Measurements from ENCODE around the gene CHST15. TPM values are rescaled to one million over a fixed set of nuclear protein-coding genes. Genes with fewer than 3 reads are reported as not detected.

Gene CHST15
- total and polyA plus RNA-seq, 2 of the 4 experiments (the other 2 are of a cell fraction), result 0.14 to 0.18 TPM

DNA sequence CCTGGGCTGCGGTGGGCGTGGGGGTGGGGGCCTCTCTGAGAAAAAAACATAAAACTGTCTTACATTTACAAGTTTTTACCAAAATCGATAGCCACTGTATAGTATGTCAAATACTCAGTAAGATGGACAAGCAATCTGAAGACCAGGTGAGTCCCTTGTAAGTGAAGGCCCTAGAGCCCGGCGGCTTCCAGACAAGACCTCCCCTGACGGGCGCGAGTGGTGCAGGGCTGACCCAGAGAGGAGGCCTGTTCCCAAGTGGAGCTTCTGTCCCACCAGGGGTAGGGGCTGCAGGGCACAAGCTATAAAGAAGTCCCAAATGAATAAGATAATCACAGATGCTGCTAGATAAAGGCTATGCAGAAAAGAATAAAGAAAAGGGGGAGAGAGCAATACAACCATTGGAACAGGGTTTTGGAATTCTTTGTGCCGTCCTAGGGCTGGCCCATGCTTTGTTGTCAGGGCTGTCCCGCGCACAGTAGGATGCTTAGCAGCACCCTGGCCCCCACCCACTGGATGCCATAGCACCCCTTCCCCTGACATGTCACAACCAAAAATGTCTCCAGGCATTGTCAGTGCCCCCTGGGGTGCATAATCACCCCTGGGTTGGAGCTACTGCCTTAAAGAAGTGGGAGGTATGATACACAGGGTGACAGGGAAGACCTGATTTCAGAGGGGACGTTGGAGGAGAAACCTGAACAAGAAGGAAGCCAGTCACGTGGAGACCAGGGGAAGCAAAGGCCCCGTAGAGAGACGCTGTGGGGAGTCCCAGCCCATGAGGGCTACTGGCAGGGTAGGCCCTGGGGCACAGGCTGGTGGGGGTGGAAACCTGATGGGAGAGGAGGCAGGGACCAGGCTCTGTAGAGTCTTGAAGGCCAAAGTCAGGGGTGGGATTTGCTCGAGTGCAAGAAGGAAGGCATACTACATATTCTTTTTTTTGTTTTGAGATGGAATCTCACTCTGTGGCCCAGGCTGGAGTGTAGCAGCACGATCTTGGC, 43.1 kb downstream of the CHST15 start:
- in situ Hi-C loops (cut with MboI; ENCODE audit: low sequenced_read_pairs) (no loop called here), intact Hi-C loops (cut with micrococcal nuclease) (no loop called here), dilution Hi-C loops (cut with HindIII; ENCODE audit: low sequenced_read_pairs, unreplicated experiment) (no loop called here)
- H3K36me3 ChIP-seq (ENCODE audit: control insufficient read depth, insufficient read depth, low read length), result no peaks in the 10 kb centered on the region
- no peaks in the 10 kb centered on the region for H4K20me1 ChIP-seq (ENCODE audit: insufficient read depth, low read length)
- no peak overlapping the region for H3K56ac ChIP-seq (ENCODE audit: extremely low read depth, insufficient read depth, low read length)
- no peak overlapping the region for H4K8ac ChIP-seq (ENCODE audit: low read depth in 2 of 2, low read length in 2 of 2)
- no peaks in the 10 kb centered on the region for H3K4me1 ChIP-seq (ENCODE audit: control insufficient read depth, insufficient read depth, low read length)
- no peak overlapping the region for H2BK5ac ChIP-seq (ENCODE audit: low read depth, low read length, poor library complexity, severe bottlenecking)
- no TSS peak for BruUV-seq (replicated peaks)
- no peak overlapping the region for H3K23ac ChIP-seq (ENCODE audit: low read depth, low read length)
- no peak overlapping the region for H2AK5ac ChIP-seq (ENCODE audit: low read depth, low read length)
- H3K27ac ChIP-seq (ENCODE audit: insufficient read depth, low read length), result no peak overlapping the region
- no peak overlapping the region for H2BK20ac ChIP-seq (ENCODE audit: low read depth, low read length)
- peaks cover 2% of the 10 kb centered on the region; the same call in 1 of the 2 replicates for H3K9me3 ChIP-seq (ENCODE audit: control insufficient read depth, insufficient read depth, low read length)
- no peak overlapping the region for H2BK120ac ChIP-seq (ENCODE audit: low read depth, low read length)
- H3K9me1 ChIP-seq (ENCODE audit: insufficient read depth, low read length), result no peaks in the 10 kb centered on the region
- DNase-seq (no peak), ATAC-seq (ENCODE audit: low read depth) (no peak)
- H3K4me2 ChIP-seq (ENCODE audit: low read depth, low read length), result no peak overlapping the region
- POLR2A ChIA-PET (ENCODE audit: unreplicated experiment), result no interaction called here
- WGBS, 2 experiments (ENCODE audit: extremely low coverage in 2 of 2, insufficient read length in 1 of 2), result 92% methylated on average over 6 of the region's 17 CpGs; no CpG with 5 or more reads in 1 of the 2 experiments
- no peak overlapping the region for H4K91ac ChIP-seq (ENCODE audit: insufficient read depth, low read depth, low read length)
- H3K79me1 ChIP-seq (ENCODE audit: low read depth in 1 of 2, low read length in 2 of 2), result no peaks in the 10 kb centered on the region
- H2AFZ ChIP-seq (replicated peaks; ENCODE audit: low read length, poor library complexity), result no peak overlapping the region
- no peak overlapping the region for H3K9ac ChIP-seq (ENCODE audit: low read depth, low read length)
- no peak overlapping the region for H2BK15ac ChIP-seq (ENCODE audit: low read depth, low read length)
- no peak overlapping the region for H2AK9ac ChIP-seq (replicated peaks; ENCODE audit: low read depth, low read length, poor library complexity)
- no peak overlapping the region for H3K18ac ChIP-seq (ENCODE audit: low read depth, low read length)
- no peak overlapping the region for H3K14ac ChIP-seq (replicated peaks; ENCODE audit: low read depth, low read length)
- H4K5ac ChIP-seq (ENCODE audit: low read depth, low read length), result no peak overlapping the region
- no peak overlapping the region for H3K4ac ChIP-seq (ENCODE audit: low read depth, low read length)
- no peaks in the 10 kb centered on the region for H3K27me3 ChIP-seq (ENCODE audit: control insufficient read depth, insufficient read depth, low read length)
- H3K4me3 ChIP-seq (ENCODE audit: insufficient read depth, low read depth, low read length), result no peak overlapping the region
- CTCF ChIA-PET, result no interaction called here
- no peak for TF ChIP-seq FOS (IDR thresholded peaks at IDR 0.05; ENCODE audit: low read depth, low read length)
- TF ChIP-seq, protein P1, sequence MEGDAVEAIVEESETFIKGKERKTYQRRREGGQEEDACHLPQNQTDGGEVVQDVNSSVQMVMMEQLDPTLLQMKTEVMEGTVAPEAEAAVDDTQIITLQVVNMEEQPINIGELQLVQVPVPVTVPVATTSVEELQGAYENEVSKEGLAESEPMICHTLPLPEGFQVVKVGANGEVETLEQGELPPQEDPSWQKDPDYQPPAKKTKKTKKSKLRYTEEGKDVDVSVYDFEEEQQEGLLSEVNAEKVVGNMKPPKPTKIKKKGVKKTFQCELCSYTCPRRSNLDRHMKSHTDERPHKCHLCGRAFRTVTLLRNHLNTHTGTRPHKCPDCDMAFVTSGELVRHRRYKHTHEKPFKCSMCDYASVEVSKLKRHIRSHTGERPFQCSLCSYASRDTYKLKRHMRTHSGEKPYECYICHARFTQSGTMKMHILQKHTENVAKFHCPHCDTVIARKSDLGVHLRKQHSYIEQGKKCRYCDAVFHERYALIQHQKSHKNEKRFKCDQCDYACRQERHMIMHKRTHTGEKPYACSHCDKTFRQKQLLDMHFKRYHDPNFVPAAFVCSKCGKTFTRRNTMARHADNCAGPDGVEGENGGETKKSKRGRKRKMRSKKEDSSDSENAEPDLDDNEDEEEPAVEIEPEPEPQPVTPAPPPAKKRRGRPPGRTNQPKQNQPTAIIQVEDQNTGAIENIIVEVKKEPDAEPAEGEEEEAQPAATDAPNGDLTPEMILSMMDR (conservative IDR thresholded peaks at IDR 0.05; ENCODE audit: low read depth, low read length), result no peak
- TF ChIP-seq MAFK (IDR thresholded peaks at IDR 0.05; ENCODE audit: low read depth, low read length), result no peak
- TF ChIP-seq, protein P2, sequence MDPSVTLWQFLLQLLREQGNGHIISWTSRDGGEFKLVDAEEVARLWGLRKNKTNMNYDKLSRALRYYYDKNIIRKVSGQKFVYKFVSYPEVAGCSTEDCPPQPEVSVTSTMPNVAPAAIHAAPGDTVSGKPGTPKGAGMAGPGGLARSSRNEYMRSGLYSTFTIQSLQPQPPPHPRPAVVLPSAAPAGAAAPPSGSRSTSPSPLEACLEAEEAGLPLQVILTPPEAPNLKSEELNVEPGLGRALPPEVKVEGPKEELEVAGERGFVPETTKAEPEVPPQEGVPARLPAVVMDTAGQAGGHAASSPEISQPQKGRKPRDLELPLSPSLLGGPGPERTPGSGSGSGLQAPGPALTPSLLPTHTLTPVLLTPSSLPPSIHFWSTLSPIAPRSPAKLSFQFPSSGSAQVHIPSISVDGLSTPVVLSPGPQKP (IDR thresholded peaks at IDR 0.05; ENCODE audit: borderline replicate concordance, low read depth, low read length), result no peak
- TF ChIP-seq MAZ (IDR thresholded peaks at IDR 0.05; ENCODE audit: borderline replicate concordance, low read depth, low read length), result no peak
- TF ChIP-seq MXI1 (IDR thresholded peaks at IDR 0.05; ENCODE audit: borderline replicate concordance, low read depth, low read length), result no peak
- no peak for TF ChIP-seq RCOR1 (IDR thresholded peaks at IDR 0.05; ENCODE audit: insufficient replicate concordance, low read length)
- TF ChIP-seq NFE2L2 (IDR thresholded peaks at IDR 0.05; ENCODE audit: low read depth, low read length), result no peak
- TF ChIP-seq RAD21 (IDR thresholded peaks at IDR 0.05; ENCODE audit: low read length), result no peak
- TF ChIP-seq CHD1 (IDR thresholded peaks at IDR 0.05; ENCODE audit: low read depth, low read length), result no peak
- no peak for TF ChIP-seq RFX5 (IDR thresholded peaks at IDR 0.05; ENCODE audit: low read depth, low read length)
- TF ChIP-seq, protein P3, sequence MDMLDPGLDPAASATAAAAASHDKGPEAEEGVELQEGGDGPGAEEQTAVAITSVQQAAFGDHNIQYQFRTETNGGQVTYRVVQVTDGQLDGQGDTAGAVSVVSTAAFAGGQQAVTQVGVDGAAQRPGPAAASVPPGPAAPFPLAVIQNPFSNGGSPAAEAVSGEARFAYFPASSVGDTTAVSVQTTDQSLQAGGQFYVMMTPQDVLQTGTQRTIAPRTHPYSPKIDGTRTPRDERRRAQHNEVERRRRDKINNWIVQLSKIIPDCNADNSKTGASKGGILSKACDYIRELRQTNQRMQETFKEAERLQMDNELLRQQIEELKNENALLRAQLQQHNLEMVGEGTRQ (IDR thresholded peaks at IDR 0.05; ENCODE audit: low read depth, low read length), result no peak
- TF ChIP-seq CEBPB (IDR thresholded peaks at IDR 0.05; ENCODE audit: low read depth, low read length), result no peak
- no peak for TF ChIP-seq BHLHE40 (IDR thresholded peaks at IDR 0.05; ENCODE audit: low read depth, low read length)

Data from IMR-90 (cell line).